SK-N-MC (cell line): ENCODE data around the gene TIMM21.

Source experiments
- DNase-seq: peaks from one replicate; pipeline ENCODE4 v3.0.0-alpha.2; 2011; ENCODE audit warnings: low read depth, low spot score
- H3K27ac ChIP-seq: fragments of 200-600 bp; sonication (generic); 2 replicates; pipeline ENCODE4 v1.5.1; 2016; ENCODE audit warnings: mixed run types
- H3K36me3 ChIP-seq: fragments of 200-600 bp; sonication (generic); 2 replicates; pipeline ENCODE4 v1.6.1; 2017; ENCODE audit warnings: antibody characterized with exemption, low read length, mixed read lengths; ENCODE audit not compliant: insufficient read depth
- H3K4me3 ChIP-seq: fragments of 200-600 bp; sonication (generic); 2 replicates; pipeline ENCODE4 v1.5.1; 2016
- H3K9ac ChIP-seq: fragments of 200-600 bp; sonication (generic); 2 replicates; pipeline ENCODE4 v1.8.0; 2017; ENCODE audit warnings: mixed run types, mixed read lengths; ENCODE audit not compliant: insufficient read length
- H3K9me3 ChIP-seq: fragments of 200-600 bp; sonication (generic); 2 replicates; pipeline ENCODE4 v1.6.1; 2017; ENCODE audit warnings: low read depth, mild to moderate bottlenecking, antibody characterized with exemption, low read length, moderate library complexity, mixed read lengths
- EZH2 ChIP-seq: fragments of 200-600 bp; sonication (generic); IDR thresholded peaks from one replicate; pipeline ENCODE4 v1.6.1; 2017; ENCODE audit warnings: antibody characterized with exemption
- FOXP2 ChIP-seq: optimal IDR thresholded peaks from 2 replicates; pipeline ENCODE3; 2011; ENCODE audit warnings: mild to moderate bottlenecking, moderate library complexity; ENCODE audit not compliant: insufficient read depth; ENCODE audit errors: extremely low read length, control extremely low read depth
- POLR2AphosphoS5 ChIP-seq: IDR thresholded peaks from 2 replicates; pipeline ENCODE4 v1.6.1; 2012; ENCODE audit warnings: mild to moderate bottlenecking, low read depth, low read length, borderline replicate concordance

The TIMM21 gene

DNA sequence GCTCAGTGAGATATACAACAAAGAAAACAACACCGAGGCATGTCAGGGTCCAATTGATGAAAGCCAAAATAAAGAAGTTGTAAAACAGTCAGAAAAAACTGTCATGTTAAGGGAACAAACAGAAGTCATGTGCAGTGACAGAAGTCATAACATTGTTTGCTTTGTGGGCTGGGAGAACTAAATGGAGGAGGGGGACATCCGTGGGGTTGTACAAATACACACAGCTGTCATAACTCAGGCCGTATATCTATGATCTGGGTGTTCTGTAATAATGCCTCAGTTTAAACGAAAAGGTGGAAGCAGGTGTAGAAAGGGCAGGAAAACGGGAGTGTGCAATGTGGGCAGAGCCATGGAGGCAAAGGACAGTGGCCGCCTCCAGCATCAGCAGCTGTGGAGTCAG is 27.3 kb downstream of the TIMM21 start:
- H3K4me3 ChIP-seq, result no peak overlapping the region
- TF ChIP-seq EZH2, result no peak
- no peak for TF ChIP-seq POLR2AphosphoS5
- no peak for TF ChIP-seq FOXP2
- no peak overlapping the region for H3K27ac ChIP-seq
- DNase-seq, result no peak
- H3K9ac ChIP-seq, result no peak overlapping the region
- H3K36me3 ChIP-seq, result no peaks in the 10 kb centered on the region
- no peaks in the 10 kb centered on the region for H3K9me3 ChIP-seq

DNA sequence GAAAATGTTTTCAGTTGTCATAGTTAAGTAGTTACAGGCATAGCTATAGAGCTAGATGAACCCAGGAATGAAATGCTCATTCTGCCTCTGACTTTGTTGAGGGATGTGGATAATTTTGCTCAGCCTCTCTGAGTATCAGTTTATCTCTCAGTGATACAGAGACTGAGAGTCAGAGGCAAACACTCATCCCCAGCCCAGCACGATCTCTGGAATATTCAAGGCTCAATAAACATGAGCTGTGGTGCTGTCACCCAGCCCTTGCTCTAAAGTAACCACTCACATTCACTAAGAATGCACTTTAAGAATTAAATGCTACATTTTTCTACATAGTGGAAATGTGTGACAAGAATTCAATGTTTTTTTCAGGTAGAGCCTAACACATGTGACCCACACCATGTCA is 30.6 kb downstream of the TIMM21 start:
- H3K4me3 ChIP-seq, result no peak overlapping the region
- no peaks in the 10 kb centered on the region for H3K36me3 ChIP-seq
- H3K9me3 ChIP-seq, result no peaks in the 10 kb centered on the region
- no peak overlapping the region for H3K9ac ChIP-seq
- DNase-seq, result no peak
- TF ChIP-seq FOXP2 (no peak), POLR2AphosphoS5 (no peak), EZH2 (no peak)
- no peak overlapping the region for H3K27ac ChIP-seq

DNA sequence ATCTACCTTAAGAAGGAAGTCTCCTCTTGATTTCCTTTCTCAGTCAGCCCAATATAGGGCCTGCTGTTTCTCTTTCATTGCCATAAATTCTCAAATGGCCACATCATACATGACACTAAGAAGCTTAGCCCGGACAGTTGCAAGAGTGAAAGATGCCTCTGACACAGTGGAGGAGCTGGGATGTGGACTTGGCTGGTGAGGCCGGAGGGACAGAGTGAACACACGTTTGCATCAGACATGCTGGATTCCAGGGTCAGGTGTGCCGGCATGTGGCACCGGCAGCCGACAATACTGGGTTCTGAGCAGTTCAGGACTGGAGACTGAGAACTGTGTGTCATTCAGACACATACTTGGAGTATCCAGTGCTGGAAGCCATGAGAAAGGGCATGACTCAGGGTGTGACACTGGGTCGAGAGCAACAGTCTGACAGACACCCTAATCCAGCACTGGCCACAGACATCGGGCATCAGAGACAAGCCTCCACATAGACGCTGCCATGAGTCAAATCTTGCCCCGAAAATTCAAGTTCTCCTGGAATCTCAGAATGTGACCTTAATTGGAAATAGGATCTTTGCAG is 31.4 kb downstream of the TIMM21 start:
- Histone ChIP-seq H3K36me3 (no peaks in the 10 kb centered on the region), H3K4me3 (no peak overlapping the region), H3K9ac (no peak overlapping the region), H3K27ac (no peak overlapping the region), H3K9me3 (no peaks in the 10 kb centered on the region)
- DNase-seq, result no peak
- TF ChIP-seq FOXP2 (no peak), POLR2AphosphoS5 (no peak), EZH2 (no peak)

DNA sequence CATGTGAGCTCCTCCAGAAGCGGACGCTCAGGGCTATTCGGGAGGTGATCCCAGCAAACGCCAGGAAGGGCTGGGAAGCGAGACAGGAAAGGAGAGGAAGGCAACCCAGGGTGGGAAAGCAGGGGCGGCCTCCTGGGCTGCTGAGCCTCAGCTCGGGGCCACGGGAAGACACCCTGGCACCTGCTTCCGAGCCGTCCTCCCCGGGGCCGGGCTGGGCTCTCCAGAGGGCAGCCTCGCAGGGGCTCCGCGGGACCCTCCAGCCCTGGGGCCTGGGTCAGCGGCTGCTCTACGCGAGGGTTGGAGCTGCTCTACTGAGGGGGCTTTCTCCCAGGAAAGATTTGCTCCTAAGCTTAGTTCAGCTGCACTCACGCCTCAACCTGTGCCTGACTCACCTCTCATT is 34.0 kb downstream of the TIMM21 start:
- Histone ChIP-seq H3K9me3 (no peaks in the 10 kb centered on the region), H3K27ac (no peak overlapping the region), H3K9ac (no peak overlapping the region), H3K4me3 (no peak overlapping the region), H3K36me3 (no peaks in the 10 kb centered on the region)
- DNase-seq, result no peak
- no peak for TF ChIP-seq POLR2AphosphoS5
- TF ChIP-seq EZH2, result no peak
- TF ChIP-seq FOXP2, result no peak

DNA sequence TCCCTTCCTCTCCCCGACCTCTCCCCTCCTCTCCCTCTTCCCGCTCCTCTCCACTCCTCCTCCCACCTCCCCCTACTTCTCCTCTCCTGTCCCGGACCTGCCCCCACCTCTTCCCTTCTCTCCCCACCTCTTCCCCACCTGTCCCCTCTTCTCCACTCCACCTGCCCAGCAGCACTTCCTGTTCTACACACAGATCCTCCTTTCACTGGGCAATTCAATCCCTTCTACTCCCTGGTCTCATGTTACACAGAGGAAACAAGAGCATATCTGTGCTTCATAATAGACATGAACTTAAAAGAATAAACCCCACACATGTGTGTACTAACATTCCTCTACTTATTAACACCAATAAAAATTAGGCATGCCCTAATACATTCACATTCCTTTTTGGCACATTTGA is 34.8 kb downstream of the TIMM21 start:
- H3K4me3 ChIP-seq, result no peak overlapping the region
- no peak for DNase-seq
- TF ChIP-seq EZH2 (no peak), FOXP2 (no peak), POLR2AphosphoS5 (no peak)

DNA sequence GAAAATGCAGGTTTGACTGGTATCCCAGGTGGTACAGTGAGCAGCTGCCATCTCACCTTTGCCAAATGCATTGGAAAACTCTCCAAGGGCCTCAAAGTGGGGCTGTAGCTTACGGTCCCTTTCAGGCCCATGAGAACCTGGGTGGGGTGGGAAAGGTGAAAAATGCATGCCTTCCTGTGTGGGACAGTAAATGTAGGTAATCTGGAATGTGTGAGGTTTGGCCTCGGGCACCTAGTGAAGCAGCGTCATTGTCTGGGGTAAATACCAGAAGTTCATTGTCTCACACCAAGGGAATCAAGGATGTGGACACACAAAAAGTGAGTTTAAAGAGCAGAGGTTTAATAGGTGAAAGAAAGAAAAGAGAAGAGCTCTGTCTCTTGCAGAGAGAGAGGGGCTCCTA is 36.6 kb downstream of the TIMM21 start:
- Histone ChIP-seq H3K4me3 (no peak overlapping the region), H3K36me3 (no peaks in the 10 kb centered on the region), H3K9ac (no peak overlapping the region), H3K9me3 (no peaks in the 10 kb centered on the region), H3K27ac (no peak overlapping the region)
- TF ChIP-seq EZH2, result no peak
- no peak for TF ChIP-seq FOXP2
- no peak for TF ChIP-seq POLR2AphosphoS5
- DNase-seq, result no peak

More for the DNA sequence above, 34.8 kb downstream of the TIMM21 start:
- H3K27ac ChIP-seq, result no peak overlapping the region
- no peaks in the 10 kb centered on the region for H3K9me3 ChIP-seq
- H3K36me3 ChIP-seq, result no peaks in the 10 kb centered on the region
- H3K9ac ChIP-seq, result no peak overlapping the region

DNA sequence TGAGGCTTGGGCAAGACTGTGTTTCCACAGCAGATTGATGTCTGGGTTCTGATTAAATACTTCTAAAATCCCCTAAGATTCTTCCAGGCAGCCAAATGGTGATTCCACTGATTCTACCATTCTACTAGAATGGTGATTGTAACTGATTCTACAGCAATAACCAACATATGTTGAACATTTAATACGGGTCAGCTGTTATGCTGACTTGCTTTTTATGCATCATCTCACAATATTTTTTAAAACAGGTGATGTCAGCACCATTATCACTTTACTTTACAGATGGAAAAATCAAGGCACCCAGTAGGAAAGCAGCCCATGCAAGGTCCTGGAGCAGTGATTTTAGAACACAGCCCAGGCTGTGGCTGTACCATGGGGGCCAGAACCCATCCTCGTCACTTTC is 37.5 kb downstream of the TIMM21 start:
- DNase-seq, result no peak
- H3K9me3 ChIP-seq, result no peaks in the 10 kb centered on the region
- no peak overlapping the region for H3K9ac ChIP-seq
- no peak for TF ChIP-seq POLR2AphosphoS5
- TF ChIP-seq FOXP2, result no peak
- no peak for TF ChIP-seq EZH2
- no peak overlapping the region for H3K4me3 ChIP-seq
- no peak overlapping the region for H3K27ac ChIP-seq
- H3K36me3 ChIP-seq, result no peaks in the 10 kb centered on the region

DNA sequence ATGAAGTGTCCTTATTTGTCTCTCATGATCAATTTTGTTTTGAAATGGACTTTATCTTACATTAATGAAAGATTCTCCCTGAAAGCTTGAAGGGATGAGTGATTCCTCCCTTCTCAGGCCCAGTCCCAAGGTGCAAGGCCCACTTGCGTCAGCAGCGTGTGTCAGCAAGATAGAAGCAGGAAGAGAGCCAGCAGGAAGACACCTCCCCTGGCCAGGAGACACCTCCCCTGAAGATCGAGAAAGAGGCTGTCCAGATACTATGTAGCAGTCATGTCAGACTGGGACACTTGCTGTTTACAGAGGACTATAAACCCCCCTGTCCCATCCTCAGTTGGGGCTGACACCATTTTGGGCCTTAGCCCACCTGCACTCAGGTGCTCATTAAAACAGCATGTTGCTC is 38.3 kb downstream of the TIMM21 start:
- H3K9me3 ChIP-seq, result no peaks in the 10 kb centered on the region
- no peak overlapping the region for H3K4me3 ChIP-seq
- no peak overlapping the region for H3K9ac ChIP-seq
- DNase-seq, result no peak
- no peak overlapping the region for H3K27ac ChIP-seq
- TF ChIP-seq FOXP2 (no peak), EZH2 (no peak)
- no peaks in the 10 kb centered on the region for H3K36me3 ChIP-seq

DNA sequence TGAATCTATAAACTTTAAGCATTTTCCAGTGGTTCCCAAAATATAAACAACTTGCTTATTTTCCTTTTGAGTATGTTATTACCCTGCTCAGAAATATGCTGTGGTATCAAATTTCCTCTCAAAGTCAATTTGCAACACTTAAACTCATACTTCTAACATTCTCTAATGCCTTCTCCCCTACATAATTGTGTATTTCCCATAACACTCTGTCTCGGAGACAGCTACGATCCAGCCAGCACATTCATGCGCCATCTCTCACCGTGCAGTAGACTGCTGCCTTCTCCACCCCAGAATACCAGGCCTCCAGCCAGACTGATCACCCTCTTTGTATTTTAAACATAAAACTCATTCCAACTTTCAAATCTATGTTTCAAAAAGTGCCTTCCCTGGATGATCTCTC is 41.8 kb downstream of the TIMM21 start:
- TF ChIP-seq FOXP2 (no peak), POLR2AphosphoS5 (no peak), EZH2 (no peak)

DNA sequence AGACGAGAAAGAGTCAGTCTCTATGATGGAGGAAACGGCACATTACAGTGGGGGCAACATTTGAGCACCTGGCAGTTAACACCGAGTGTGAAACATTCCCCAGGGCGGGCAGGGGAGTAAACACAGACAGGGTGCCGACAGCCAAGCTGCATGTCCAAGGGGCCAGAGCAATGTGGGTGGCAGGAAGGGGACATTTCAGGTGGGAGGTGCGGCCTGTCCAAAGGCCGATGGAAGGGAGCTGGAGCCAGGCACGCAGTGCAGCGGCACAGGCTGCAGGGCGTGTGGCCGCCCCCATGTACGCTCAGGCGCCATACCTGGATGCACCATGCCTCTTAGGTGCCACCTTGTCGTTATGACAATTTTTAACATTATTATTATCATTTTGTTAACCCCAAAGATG is 43.3 kb downstream of the TIMM21 start:
- TF ChIP-seq FOXP2, result no peak
- TF ChIP-seq POLR2AphosphoS5, result no peak
- TF ChIP-seq EZH2, result no peak
- H3K27ac ChIP-seq, result no peak overlapping the region

More for the DNA sequence above, 41.8 kb downstream of the TIMM21 start:
- Histone ChIP-seq H3K4me3 (no peak overlapping the region), H3K9me3 (no peaks in the 10 kb centered on the region), H3K27ac (no peak overlapping the region), H3K9ac (no peak overlapping the region), H3K36me3 (no peaks in the 10 kb centered on the region)
- DNase-seq, result no peak

More for the DNA sequence above, 43.3 kb downstream of the TIMM21 start:
- H3K4me3 ChIP-seq, result no peak overlapping the region
- no peaks in the 10 kb centered on the region for H3K36me3 ChIP-seq
- no peak overlapping the region for H3K9ac ChIP-seq
- DNase-seq, result no peak
- H3K9me3 ChIP-seq, result no peaks in the 10 kb centered on the region
